IMR-90 (cell line): ENCODE results near the gene NTRK3.

Experiments
- BHLHE40 ChIP-seq: fragments of 150-350 bp; IDR thresholded peaks from 2 replicates; pipeline ENCODE4 v1.6.1; 2016; ENCODE audit warnings: mild to moderate bottlenecking, low read depth, low read length
- CHD1 ChIP-seq: IDR thresholded peaks from 2 replicates; pipeline ENCODE4 v1.6.1; 2012; ENCODE audit warnings: low read depth, low read length, improper control_type of control experiment
- CTCF ChIP-seq: conservative IDR thresholded peaks from 2 replicates; pipeline ENCODE4 v1.5.1; 2012; ENCODE audit warnings: mild to moderate bottlenecking, low read depth, low read length, improper control_type of control experiment
- FOS ChIP-seq: fragments of 150-350 bp; IDR thresholded peaks from 2 replicates; pipeline ENCODE4 v1.6.1; 2016; ENCODE audit warnings: low read depth, low read length
- MAFK ChIP-seq: IDR thresholded peaks from 2 replicates; pipeline ENCODE4 v1.6.1; 2012; ENCODE audit warnings: low read depth, low read length, improper control_type of control experiment
- MAZ ChIP-seq: IDR thresholded peaks from 2 replicates; pipeline ENCODE4 v1.6.1; 2012; ENCODE audit warnings: low read depth, mild to moderate bottlenecking, low read length, improper control_type of control experiment, moderate library complexity, borderline replicate concordance
- MXI1 ChIP-seq: IDR thresholded peaks from 2 replicates; pipeline ENCODE4 v1.6.1; 2012; ENCODE audit warnings: low read depth, mild to moderate bottlenecking, low read length, moderate library complexity, borderline replicate concordance
- NFE2L2 ChIP-seq: fragments of 150-350 bp; IDR thresholded peaks from 2 replicates; pipeline ENCODE4 v1.6.1; 2016; ENCODE audit warnings: low read depth, mild to moderate bottlenecking, low read length
- POLR2A ChIP-seq: IDR thresholded peaks from 2 replicates; pipeline ENCODE4 v1.6.1; 2012; ENCODE audit warnings: mild to moderate bottlenecking, low read depth, low read length
- RAD21 ChIP-seq: IDR thresholded peaks from 2 replicates; pipeline ENCODE4 v1.6.1; 2012; ENCODE audit warnings: low read length, improper control_type of control experiment
- RCOR1 ChIP-seq: IDR thresholded peaks from 2 replicates; pipeline ENCODE4 v1.6.1; 2012; ENCODE audit warnings: mild to moderate bottlenecking, low read length, improper control_type of control experiment; ENCODE audit not compliant: insufficient replicate concordance
- RFX5 ChIP-seq: IDR thresholded peaks from 2 replicates; pipeline ENCODE4 v1.8.0; 2012; ENCODE audit warnings: low read depth, mild to moderate bottlenecking, low read length, moderate library complexity

DNA sequence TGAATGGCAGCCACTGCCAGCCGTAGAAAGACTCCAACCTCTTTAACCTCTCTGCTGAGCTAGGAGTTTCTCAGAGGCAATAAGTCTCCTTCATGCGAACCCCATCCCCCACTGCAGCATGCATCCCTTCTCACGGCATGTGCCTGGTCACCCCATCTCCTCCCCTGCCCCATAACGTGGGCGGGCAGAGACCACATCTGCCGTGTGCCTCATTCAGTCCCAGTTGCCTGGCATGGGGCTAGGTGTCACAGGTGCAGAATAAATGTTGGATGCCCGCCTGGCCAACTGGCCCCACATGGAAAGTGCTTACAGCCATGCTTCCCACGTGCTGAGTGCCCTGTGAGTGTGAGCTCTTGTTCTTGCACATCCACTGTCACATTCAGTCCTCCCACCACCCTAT, 43.5 kb upstream of the NTRK3 start:
- TF ChIP-seq POLR2A (no peak), CTCF (no peak), RCOR1 (no peak), RFX5 (no peak), NFE2L2 (no peak), RAD21 (no peak), FOS (no peak), CHD1 (no peak), MAFK (no peak), BHLHE40 (no peak), MXI1 (no peak), MAZ (no peak)
